Measurements from ENCODE around the gene MOB3B. TPM values are rescaled to one million over a fixed set of nuclear protein-coding genes. Genes with fewer than 3 reads are reported as not detected.
"Not testable (repeated sequence)": the region's sequence is repeated elsewhere in the genome, so short reads cannot be mapped to it uniquely, and the experiment has no call there.

MOB3B gene
- total RNA-seq, 1 donor from 2014 or later, result 1.4 TPM

DNA sequence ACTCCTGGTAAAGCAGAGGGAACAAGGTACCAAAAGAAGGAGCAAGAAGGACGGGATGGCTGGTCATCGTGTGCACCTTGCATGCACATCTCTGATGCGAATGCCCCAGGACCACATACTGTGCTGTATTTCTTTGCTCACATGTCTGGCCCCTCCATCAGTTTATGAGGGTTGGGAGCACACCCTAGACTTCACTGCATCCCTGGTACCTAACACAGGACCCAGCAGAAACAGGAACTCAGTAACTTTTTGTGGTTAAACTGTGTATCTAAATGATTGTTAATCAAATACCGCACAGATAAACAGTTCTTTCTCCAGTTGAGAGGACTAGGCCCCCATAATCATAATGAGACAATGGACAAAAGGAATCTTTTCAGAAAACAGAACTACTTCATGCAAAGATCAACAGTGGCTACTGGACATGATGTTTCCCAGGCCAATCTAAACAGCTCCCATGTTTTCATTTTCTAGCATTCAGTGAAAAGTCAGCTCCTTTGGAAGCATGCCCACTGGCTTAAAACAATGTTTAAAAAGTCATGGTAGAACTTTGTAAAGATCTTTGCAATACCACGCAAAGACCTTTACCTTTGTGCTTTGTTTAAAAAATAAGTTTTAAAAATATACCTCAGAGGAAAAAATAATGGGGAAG, 61.0 kb downstream of the MOB3B start:
- no peak overlapping the region for H3K4me3 ChIP-seq (ENCODE audit: low read depth, low read length)
- DNase-seq (ENCODE audit: low read depth), result no peak
- no peaks in the 10 kb centered on the region for H3K27me3 ChIP-seq (ENCODE audit: control insufficient read depth, insufficient read depth, low read length)
- TF ChIP-seq, protein P1, sequence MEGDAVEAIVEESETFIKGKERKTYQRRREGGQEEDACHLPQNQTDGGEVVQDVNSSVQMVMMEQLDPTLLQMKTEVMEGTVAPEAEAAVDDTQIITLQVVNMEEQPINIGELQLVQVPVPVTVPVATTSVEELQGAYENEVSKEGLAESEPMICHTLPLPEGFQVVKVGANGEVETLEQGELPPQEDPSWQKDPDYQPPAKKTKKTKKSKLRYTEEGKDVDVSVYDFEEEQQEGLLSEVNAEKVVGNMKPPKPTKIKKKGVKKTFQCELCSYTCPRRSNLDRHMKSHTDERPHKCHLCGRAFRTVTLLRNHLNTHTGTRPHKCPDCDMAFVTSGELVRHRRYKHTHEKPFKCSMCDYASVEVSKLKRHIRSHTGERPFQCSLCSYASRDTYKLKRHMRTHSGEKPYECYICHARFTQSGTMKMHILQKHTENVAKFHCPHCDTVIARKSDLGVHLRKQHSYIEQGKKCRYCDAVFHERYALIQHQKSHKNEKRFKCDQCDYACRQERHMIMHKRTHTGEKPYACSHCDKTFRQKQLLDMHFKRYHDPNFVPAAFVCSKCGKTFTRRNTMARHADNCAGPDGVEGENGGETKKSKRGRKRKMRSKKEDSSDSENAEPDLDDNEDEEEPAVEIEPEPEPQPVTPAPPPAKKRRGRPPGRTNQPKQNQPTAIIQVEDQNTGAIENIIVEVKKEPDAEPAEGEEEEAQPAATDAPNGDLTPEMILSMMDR (IDR thresholded peaks at IDR 0.05; ENCODE audit: insufficient read depth, low read length, poor library complexity, severe bottlenecking), result no peak
- no peaks in the 10 kb centered on the region for H3K36me3 ChIP-seq (ENCODE audit: control insufficient read depth, insufficient read depth, low read length)

DNA sequence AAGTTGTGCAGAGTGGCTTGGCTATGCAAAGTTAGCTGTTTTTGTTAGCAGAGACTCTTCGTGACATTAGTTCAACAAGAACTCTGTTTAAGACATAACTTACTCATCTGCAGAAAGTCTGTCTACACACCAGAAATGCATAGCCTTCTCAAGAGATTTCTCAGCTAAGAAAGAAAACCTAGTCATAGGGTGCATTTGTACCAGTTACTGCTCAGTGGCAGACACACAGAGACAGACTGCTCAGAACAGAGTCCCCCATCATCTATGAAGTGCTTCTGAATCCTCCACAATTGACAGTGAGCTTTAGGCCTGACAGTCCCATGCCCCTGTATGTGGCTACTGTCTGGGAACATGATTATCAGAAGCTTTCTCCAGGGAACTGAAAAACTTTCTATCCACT, 61.6 kb downstream of the MOB3B start:
- no peak for DNase-seq (ENCODE audit: low read depth)
- no peaks in the 10 kb centered on the region for H3K27me3 ChIP-seq (ENCODE audit: control insufficient read depth, insufficient read depth, low read length)
- no peak overlapping the region for H3K4me3 ChIP-seq (ENCODE audit: low read depth, low read length)
- TF ChIP-seq, protein P1 (IDR thresholded peaks at IDR 0.05; ENCODE audit: insufficient read depth, low read length, poor library complexity, severe bottlenecking), result no peak
- H3K36me3 ChIP-seq (ENCODE audit: control insufficient read depth, insufficient read depth, low read length), result no peaks in the 10 kb centered on the region

DNA sequence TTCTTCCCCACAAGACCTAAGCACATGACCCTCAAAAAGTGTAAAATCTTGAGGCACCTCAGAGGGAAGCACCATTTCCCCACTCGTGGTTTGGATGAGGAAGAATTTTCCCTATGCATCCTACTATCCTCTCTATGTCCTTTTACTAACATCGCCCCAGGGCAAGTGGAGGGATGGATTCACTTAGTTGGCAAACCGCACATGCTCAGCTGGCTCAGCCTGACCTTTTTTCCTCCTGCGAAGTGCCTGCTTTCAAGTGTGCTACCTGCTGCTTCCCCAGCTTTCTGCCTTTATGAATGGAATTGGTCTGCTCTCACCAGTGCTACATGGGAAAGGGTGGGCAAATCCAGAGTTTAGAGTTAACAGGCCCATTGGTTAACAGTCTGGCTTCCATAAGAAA, 62.1 kb downstream of the MOB3B start:
- H3K27me3 ChIP-seq (ENCODE audit: control insufficient read depth, insufficient read depth, low read length), result no peaks in the 10 kb centered on the region
- H3K4me3 ChIP-seq (ENCODE audit: low read depth, low read length), result no peak overlapping the region
- H3K36me3 ChIP-seq (ENCODE audit: control insufficient read depth, insufficient read depth, low read length), result no peaks in the 10 kb centered on the region
- TF ChIP-seq, protein P1 (IDR thresholded peaks at IDR 0.05; ENCODE audit: insufficient read depth, low read length, poor library complexity, severe bottlenecking), result no peak
- no peak for DNase-seq (ENCODE audit: low read depth)

DNA sequence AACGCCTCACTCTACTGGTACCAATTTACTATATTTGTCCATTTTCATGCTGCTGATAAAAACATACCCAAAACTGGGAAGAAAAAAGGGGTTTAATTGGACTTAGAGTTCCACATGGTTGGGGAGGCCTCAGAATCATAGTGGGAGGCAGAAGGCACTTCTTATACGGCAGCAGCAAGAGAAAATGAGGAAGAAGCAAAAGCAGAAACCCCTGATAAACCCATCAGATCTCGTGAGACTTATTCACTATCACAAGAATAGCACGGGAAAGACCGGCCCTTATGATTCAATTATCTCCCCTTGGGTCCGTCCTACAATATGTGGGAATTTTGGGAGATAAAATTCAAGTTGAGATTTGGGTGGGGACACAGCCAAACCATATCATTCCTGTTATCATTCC, 63.1 kb downstream of the MOB3B start:
- H3K27me3 ChIP-seq (ENCODE audit: control insufficient read depth, insufficient read depth, low read length); H3K4me3 ChIP-seq (ENCODE audit: low read depth, low read length); DNase-seq (ENCODE audit: low read depth); H3K36me3 ChIP-seq (ENCODE audit: control insufficient read depth, insufficient read depth, low read length): not testable (repeated sequence)

DNA sequence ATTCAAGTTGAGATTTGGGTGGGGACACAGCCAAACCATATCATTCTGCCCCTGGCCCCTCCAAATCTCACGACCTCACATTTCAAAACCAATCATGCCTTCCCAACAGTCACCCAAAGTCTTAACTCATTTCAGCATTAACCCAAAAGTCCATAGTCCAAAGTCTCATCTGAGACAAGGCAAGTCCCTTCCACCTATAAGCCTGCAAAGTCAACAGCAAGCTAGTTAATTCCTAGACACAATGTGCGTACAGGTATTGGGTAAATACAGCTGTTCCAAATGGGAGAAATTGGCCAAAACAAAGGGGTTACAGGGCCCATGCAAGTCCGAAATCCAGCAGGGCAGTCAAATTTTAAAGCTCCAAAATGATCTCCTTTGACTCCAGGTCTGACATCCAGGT, 64.7 kb downstream of the MOB3B start:
- H3K27me3 ChIP-seq (ENCODE audit: control insufficient read depth, insufficient read depth, low read length); H3K4me3 ChIP-seq (ENCODE audit: low read depth, low read length); DNase-seq (ENCODE audit: low read depth); H3K36me3 ChIP-seq (ENCODE audit: control insufficient read depth, insufficient read depth, low read length): not testable (repeated sequence)

DNA sequence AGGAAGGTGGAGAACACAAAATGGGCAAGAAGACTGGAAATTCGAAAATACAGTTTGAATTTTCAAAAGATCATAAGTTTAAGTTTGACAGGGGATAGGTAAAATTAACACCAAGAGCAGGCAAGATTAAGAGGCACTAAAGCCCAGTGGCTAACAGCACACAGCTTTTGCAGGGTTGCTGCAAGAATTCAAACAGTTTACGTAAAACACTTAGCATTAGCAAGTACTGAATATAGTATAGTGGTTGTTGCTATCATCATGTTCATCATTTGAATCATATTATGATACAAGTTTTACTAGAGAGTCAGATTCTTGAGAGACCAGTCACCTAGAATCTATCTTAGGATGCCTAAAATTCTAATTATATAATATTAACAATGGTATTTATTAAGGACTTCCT, 66.8 kb downstream of the MOB3B start:
- TF ChIP-seq, protein P1 (IDR thresholded peaks at IDR 0.05; ENCODE audit: insufficient read depth, low read length, poor library complexity, severe bottlenecking), result no peak
- no peak for DNase-seq (ENCODE audit: low read depth)
- Histone ChIP-seq H3K4me3 (ENCODE audit: low read depth, low read length) (no peak overlapping the region), H3K36me3 (ENCODE audit: control insufficient read depth, insufficient read depth, low read length) (no peaks in the 10 kb centered on the region), H3K27me3 (ENCODE audit: control insufficient read depth, insufficient read depth, low read length) (no peaks in the 10 kb centered on the region)

DNA sequence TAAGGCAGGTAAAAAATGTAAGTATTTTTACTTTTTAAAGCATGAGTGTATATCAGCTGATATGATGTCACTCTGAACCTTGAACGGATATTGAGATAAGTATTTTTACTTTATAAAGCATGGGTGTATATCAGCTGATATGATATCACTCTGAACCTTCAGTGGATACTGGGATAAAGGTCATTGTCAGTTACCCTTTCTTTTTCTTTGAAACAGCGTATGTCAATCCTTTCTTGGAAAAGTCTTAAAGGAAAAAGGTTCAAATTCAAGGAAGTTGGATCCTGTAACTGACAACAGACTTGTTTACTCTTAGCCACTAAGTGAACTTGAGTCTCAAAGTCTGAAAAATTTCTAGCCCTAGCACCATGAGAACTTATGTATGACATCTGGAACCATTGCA, 67.2 kb downstream of the MOB3B start:
- no peaks in the 10 kb centered on the region for H3K36me3 ChIP-seq (ENCODE audit: control insufficient read depth, insufficient read depth, low read length)
- H3K27me3 ChIP-seq (ENCODE audit: control insufficient read depth, insufficient read depth, low read length), result no peaks in the 10 kb centered on the region
- H3K4me3 ChIP-seq (ENCODE audit: low read depth, low read length), result no peak overlapping the region
- no peak for DNase-seq (ENCODE audit: low read depth)
- TF ChIP-seq, protein P1 (IDR thresholded peaks at IDR 0.05; ENCODE audit: insufficient read depth, low read length, poor library complexity, severe bottlenecking), result no peak

All from kidney epithelial cell (primary cell).